ENCODE data around the gene GADD45GIP1.
A peak's percentile ranks its signal among the peaks of the same experiment; 100 is the strongest.

The GADD45GIP1 gene

DNA sequence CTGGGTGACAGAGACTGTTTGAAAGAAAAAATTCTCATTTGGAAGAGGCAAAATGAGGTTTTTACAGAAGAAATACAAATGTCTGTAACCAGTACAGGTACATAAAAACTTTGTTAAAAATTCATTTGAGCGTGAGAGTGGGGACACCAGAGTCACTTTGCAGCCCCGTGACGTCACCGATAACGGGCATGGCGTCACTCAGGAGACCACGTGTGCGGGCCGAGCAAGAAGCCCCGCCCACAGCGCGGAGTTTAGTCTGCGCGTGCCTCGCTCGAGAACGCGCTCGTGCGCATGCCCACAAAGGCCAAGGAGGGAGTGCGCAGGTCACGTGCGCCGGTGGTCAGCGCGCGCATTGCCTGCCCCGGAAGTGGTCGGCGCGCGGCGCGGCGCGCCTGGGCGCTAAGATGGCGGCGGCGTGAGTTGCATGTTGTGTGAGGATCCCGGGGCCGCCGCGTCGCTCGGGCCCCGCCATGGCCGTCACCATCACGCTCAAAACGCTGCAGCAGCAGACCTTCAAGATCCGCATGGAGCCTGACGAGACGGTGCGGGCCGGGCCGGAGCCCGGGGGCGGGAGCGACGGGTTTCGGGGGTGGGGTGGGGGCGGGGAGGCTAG is 11.4 kb downstream of the GADD45GIP1 start, which contains the start of gene RAD23A:
Gene RAD23A, plus strand, starts transcription at position 384 of the 613 bp plus-strand sequence. Its CDS starts 87 bp downstream, at position 471.
- no peaks in the 10 kb centered on the region for H3K27me3 Mint-ChIP-seq
- no peaks in the 10 kb centered on the region for H3K9me3 Mint-ChIP-seq
- H3K27ac Mint-ChIP-seq, result peak within 1 kb of the TSS; percentile 98
- H3K4me3 Mint-ChIP-seq, result peak within 1 kb of the TSS; percentile 92
- peaks cover 73% of the 10 kb centered on the region for H3K4me1 Mint-ChIP-seq (ENCODE audit: low read depth)
- peaks cover 97% of the 10 kb centered on the region for H3K36me3 Mint-ChIP-seq (ENCODE audit: low read depth)
- DNase-seq, result peak; percentile 99

DNA sequence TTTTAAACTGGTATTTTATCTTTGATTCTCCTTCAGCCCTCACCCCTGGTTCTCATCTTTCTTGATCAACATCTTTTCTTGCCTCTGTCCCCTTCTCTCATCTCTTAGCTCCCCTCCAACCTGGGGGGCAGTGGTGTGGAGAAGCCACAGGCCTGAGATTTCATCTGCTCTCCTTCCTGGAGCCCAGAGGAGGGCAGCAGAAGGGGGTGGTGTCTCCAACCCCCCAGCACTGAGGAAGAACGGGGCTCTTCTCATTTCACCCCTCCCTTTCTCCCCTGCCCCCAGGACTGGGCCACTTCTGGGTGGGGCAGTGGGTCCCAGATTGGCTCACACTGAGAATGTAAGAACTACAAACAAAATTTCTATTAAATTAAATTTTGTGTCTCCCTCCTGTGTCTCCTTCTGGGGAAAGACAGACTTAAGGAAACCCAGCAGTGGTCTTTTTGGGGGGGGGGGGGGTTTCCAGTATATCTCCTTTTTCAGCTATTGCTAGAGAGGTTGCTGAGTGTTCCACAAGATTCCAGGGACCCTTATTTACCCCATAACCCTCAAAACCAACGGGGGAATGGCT is 12.8 kb downstream of the GADD45GIP1 start:
- DNase-seq, result no peak
- Mint-ChIP-seq H3K9me3 (no peaks in the 10 kb centered on the region), H3K27me3 (no peaks in the 10 kb centered on the region), H3K4me3 (peak overlapping the region; percentile 92), H3K4me1 (ENCODE audit: low read depth) (peaks cover 83% of the 10 kb centered on the region), H3K36me3 (ENCODE audit: low read depth) (peaks cover 97% of the 10 kb centered on the region), H3K27ac (peak overlapping the region; percentile 98)

DNA sequence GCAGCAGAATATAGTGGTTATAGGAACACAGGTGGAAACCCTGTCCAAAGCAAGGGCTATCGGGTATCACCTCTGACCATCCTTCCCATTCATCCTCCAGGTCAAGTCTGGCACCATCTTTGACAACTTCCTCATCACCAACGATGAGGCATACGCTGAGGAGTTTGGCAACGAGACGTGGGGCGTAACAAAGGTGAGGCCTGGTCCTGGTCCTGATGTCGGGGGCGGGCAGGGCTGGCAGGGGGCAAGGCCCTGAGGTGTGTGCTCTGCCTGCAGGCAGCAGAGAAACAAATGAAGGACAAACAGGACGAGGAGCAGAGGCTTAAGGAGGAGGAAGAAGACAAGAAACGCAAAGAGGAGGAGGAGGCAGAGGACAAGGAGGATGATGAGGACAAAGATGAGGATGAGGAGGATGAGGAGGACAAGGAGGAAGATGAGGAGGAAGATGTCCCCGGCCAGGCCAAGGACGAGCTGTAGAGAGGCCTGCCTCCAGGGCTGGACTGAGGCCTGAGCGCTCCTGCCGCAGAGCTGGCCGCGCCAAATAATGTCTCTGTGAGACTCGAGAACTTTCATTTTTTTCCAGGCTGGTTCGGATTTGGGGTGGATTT is 13.5 kb downstream of the GADD45GIP1 start:
- Mint-ChIP-seq H3K4me1 (ENCODE audit: low read depth) (peaks cover 87% of the 10 kb centered on the region), H3K36me3 (ENCODE audit: low read depth) (peaks cover 97% of the 10 kb centered on the region), H3K9me3 (no peaks in the 10 kb centered on the region), H3K27me3 (no peaks in the 10 kb centered on the region), H3K27ac (peak overlapping the region; percentile 96), H3K4me3 (peak overlapping the region; percentile 98)
- DNase-seq, result no peak

DNA sequence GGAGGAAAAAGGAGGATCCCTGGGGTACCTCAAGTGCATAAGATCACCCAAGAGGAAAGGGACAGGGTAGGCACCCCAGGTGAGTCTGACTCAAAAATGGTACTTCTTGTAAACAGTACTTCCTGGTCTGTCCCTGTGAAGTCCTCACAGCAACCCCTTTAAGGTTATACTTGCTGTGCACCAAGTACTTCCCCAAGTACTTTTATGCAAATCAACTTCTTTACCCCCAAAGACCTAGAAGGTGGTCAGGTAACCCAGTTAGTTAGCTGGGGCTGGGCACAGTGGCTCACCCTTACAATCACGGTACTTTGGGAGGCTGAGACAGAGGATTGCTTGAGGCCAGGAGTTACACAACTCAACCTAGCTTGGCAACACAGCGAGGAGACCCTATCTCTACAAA is 16.1 kb downstream of the GADD45GIP1 start:
- peaks cover 75% of the 10 kb centered on the region for H3K36me3 Mint-ChIP-seq (ENCODE audit: low read depth)
- H3K9me3 Mint-ChIP-seq, result no peaks in the 10 kb centered on the region
- H3K27me3 Mint-ChIP-seq, result no peaks in the 10 kb centered on the region
- peak overlapping the region; percentile 96 for H3K27ac Mint-ChIP-seq
- peak overlapping the region; percentile 98 for H3K4me3 Mint-ChIP-seq
- peaks cover 82% of the 10 kb centered on the region for H3K4me1 Mint-ChIP-seq (ENCODE audit: low read depth)
- no peak for DNase-seq

- peak overlapping the region; percentile 98 for H3K4me3 Mint-ChIP-seq
- peak overlapping the region; percentile 96 for H3K27ac Mint-ChIP-seq
- DNase-seq, result no peak
- H3K36me3 Mint-ChIP-seq (ENCODE audit: low read depth), result peaks cover 67% of the 10 kb centered on the region
- no peaks in the 10 kb centered on the region for H3K27me3 Mint-ChIP-seq
- H3K4me1 Mint-ChIP-seq (ENCODE audit: low read depth), result peaks cover 80% of the 10 kb centered on the region
- H3K9me3 Mint-ChIP-seq, result no peaks in the 10 kb centered on the region
These were observed 17.0 kb downstream of the GADD45GIP1 start for GRCh38 chr19:12939975-12940423.

DNA sequence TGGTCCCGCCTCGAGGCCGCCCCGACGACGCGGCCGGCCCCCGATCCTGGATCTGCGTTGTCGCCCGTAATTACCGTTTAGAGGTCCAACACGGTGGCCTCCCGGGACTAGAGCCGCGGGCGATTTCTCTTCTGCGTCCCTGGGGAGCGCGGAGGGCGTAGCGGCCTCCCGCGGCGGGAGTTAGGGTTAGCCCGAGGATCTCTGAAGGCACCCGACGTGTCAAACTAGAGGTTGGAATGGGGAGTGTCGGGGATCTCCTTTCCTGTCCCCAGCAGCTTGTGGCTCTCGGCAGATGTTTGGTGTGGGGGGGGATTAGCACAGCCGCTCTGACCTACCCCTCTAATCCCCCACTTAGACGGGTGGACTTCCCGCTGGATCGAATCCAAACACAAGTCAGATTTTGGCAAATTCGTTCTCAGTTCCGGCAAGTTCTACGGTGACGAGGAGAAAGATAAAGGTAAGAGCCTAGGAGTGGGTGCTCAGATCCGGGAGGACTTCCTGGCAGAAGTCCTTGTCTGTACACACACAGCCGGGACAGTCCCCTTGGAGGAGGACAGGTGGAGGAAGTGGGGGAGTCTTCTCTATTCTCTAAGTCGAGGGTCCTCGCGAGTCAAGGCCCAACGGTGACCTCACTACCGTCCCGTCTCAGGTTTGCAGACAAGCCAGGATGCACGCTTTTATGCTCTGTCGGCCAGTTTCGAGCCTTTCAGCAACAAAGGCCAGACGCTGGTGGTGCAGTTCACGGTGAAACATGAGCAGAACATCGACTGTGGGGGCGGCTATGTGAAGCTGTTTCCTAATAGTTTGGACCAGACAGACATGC is 18.0 kb downstream of the GADD45GIP1 start:
- no peaks in the 10 kb centered on the region for H3K9me3 Mint-ChIP-seq
- peaks cover 74% of the 10 kb centered on the region for H3K4me1 Mint-ChIP-seq (ENCODE audit: low read depth)
- DNase-seq, result peak; percentile 68
- peaks cover 57% of the 10 kb centered on the region for H3K36me3 Mint-ChIP-seq (ENCODE audit: low read depth)
- no peaks in the 10 kb centered on the region for H3K27me3 Mint-ChIP-seq
- peak overlapping the region; percentile 96 for H3K27ac Mint-ChIP-seq
- peak overlapping the region; percentile 98 for H3K4me3 Mint-ChIP-seq

DNA sequence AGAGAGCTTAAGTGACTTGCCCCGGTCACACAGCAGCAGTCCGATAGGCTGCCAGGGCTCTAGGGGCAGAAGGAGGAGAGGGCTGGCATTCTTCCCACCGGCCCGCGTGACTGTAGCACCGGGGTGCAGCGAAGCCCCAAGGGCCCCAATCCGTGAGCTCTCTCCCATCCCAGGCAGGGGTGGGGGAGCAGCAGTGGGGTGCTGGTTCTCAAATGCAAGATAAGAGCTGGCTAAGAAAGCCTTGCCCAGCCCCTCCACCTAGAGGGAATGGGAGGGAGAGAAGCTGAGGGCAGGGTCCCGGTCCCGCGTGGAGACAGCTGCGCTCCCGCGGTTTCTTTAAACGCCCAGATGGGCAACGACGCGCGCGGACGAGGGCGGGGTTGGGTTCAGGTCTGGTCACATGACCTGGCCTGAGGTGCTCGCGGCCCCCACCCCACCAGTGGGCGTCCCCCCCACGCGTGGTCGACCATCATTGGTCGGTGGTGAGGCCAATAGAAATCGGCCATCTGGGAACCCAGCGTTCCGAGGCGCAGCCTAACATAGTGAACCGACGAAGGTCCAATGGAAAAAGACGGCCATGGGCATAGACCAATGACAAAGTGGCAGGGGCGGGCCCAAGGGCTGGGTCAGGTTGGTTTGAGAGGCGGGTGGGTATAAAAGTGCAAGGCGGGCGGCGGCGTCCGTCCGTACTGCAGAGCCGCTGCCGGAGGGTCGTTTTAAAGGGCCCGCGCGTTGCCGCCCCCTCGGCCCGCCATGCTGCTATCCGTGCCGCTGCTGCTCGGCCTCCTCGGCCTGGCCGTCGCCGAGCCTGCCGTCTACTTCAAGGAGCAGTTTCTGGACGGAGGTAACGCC is 18.9 kb downstream of the GADD45GIP1 start, which contains the start of gene CALR:
Gene CALR, plus strand, starts transcription at position 683 of the 852 bp plus-strand sequence. Its CDS starts 71 bp downstream, at position 754.
- peak; percentile 99 for DNase-seq
- Mint-ChIP-seq H3K27ac (peak within 1 kb of the TSS; percentile 96), H3K36me3 (ENCODE audit: low read depth) (peaks cover 53% of the 10 kb centered on the region)

DNA sequence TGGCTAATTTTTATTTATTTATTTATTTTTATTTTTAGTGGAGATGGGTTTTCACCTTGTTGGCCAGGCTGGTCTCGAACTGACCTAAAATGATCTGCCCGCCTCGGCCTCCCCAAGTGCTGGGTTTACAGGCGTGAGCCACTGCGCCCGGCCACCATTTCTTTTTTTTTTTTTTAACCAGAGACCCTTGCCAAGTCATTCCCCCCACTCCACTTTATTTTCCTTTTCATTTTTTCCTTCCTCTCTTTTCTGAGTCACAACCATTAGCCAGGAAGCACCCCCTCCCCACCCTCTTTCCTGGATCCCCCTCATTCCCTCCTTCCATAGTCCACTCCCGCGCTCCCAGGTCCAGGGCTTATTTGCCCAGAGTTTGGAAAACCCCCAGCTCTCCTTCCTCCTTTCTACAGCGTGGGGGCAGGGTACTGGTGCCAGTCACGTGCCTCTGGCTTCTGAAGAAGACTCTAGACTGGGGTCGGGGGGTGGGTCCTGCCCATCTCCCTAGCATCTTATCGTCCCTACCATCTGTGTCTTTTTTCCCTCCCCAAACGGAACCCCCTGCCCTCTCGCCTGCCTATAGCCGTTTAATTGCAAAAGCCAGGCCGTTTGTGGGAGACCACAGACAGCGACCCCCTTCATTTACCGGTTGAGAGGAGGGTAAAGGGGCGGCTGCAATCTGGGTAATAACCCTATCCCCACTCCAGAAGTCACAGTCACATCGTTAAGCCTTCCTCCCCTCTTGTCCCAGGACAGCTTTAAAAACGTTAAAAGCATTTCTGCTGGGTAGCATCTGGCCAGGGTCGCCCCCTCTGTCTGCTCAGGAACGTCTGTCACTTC is 19.7 kb downstream of the GADD45GIP1 start:
- Mint-ChIP-seq H3K9me3 (no peaks in the 10 kb centered on the region), H3K36me3 (ENCODE audit: low read depth) (peaks cover 53% of the 10 kb centered on the region), H3K4me1 (ENCODE audit: low read depth) (peaks cover 71% of the 10 kb centered on the region), H3K4me3 (peak overlapping the region; percentile 98), H3K27me3 (no peaks in the 10 kb centered on the region), H3K27ac (peak overlapping the region; percentile 96)
- DNase-seq, result no peak

More for the DNA sequence above, 18.9 kb downstream of the GADD45GIP1 start, which contains the start of gene CALR:
- peaks cover 70% of the 10 kb centered on the region for H3K4me1 Mint-ChIP-seq (ENCODE audit: low read depth)
- H3K9me3 Mint-ChIP-seq, result no peaks in the 10 kb centered on the region
- no peaks in the 10 kb centered on the region for H3K27me3 Mint-ChIP-seq
- peak within 1 kb of the TSS; percentile 98 for H3K4me3 Mint-ChIP-seq

DNA sequence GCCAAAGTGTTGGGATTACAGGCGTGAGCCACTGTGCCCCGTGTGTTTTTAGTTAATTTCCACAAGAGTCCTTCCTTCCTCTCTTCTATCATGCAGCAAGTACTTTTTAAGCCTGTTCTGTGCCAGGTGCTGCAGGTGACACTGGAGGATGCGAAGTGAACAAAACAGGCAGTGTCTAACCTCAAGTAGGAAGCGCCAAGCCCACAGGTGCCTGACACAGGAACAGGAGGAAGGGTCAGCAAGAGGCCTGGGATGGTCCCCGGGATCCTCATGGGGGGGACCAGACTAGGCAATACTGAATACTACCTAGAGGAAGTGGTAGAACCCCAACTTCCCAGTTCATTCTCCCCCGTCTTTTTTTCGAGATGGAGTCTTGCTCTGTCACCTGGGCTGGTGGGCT is 20.4 kb downstream of the GADD45GIP1 start:
- Mint-ChIP-seq H3K4me1 (ENCODE audit: low read depth) (peaks cover 69% of the 10 kb centered on the region), H3K36me3 (ENCODE audit: low read depth) (peaks cover 50% of the 10 kb centered on the region), H3K27ac (peak overlapping the region; percentile 48), H3K9me3 (no peaks in the 10 kb centered on the region), H3K4me3 (no peak overlapping the region), H3K27me3 (no peaks in the 10 kb centered on the region)
- no peak for DNase-seq

DNA sequence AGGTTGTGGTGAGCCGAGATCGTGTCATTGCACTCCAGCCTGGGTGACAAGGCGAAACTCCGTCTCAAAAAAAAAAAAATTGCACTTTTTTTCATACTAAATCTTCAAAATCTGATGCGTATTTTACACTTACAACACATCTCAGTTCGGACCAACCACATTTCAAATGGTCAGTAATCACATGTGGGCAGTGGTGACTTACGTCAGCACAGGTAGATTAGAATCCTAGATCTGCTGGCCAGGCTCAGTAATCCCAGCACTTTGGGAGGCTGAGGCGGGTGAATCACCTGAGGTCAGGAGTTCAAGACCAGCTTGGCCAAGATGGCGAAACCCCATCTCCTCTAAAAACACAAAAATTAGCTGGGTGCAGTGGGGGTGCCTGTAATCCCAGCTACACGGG is 22.0 kb downstream of the GADD45GIP1 start:
- Mint-ChIP-seq H3K27me3 (no peaks in the 10 kb centered on the region), H3K27ac (no peak overlapping the region), H3K36me3 (ENCODE audit: low read depth) (peaks cover 50% of the 10 kb centered on the region), H3K4me1 (ENCODE audit: low read depth) (peaks cover 61% of the 10 kb centered on the region), H3K4me3 (no peak overlapping the region), H3K9me3 (no peaks in the 10 kb centered on the region)
- DNase-seq, result no peak

DNA sequence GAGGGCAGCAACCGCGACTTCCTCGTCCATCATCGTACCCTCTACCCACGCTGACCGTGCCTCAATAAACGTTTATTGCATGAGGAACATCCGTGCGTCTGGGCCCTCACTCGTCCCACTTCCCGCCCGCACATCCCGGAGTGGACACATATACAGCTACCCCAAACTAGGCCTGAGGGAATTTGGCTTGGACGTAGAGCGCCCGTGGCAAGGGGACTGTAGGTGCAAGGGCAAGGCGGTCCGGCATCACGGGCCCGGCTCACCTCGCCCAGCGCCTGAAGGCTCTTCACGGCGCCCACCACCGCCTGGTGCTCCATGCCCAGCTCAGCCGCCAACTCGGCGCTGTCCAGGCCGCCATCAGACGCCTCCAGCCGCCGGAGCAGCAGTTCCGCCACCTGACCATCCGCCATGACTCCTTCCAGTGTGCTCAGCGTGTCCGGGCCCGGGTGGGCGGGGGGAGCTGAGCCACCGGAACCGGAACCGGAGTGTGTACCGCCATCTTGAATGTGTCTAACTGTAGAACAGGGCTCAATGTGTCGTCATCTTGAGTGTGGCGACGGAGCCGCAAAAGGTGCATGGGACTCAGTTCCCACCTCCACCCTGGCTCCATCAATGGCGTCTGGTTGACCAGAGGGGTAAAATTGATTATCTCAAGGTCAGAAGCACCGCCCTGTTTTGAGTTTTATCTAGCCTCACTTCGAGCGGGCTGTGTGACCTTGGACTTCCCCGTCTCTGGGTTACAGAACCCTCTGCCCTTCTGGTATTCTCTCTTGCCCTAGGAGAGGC is 23.5 kb downstream of the GADD45GIP1 start, which contains the start of gene FARSA:
Gene FARSA, minus strand, starts transcription at position 425 of the 786 bp plus-strand sequence. Its CDS starts 15 bp downstream, at position 410.
- Mint-ChIP-seq H3K9me3 (no peaks in the 10 kb centered on the region), H3K4me3 (peak within 1 kb of the TSS; percentile 97), H3K36me3 (ENCODE audit: low read depth) (peaks cover 50% of the 10 kb centered on the region), H3K27me3 (no peaks in the 10 kb centered on the region), H3K27ac (peak within 1 kb of the TSS; percentile 94), H3K4me1 (ENCODE audit: low read depth) (peaks cover 48% of the 10 kb centered on the region)
- DNase-seq, result peak; percentile 89

All from activated T-cell treated with anti-CD3 and anti-CD28 coated beads, Interleukin-2, amount 50 U/mL, for 24 hours (primary cell).